GM19025 (cell line): ENCODE measurements around the gene INS.

ENCODE experiments used
- ATAC-seq: cut with Tn5 transposase; IDR thresholded peaks from one replicate; pipeline ENCODE4 v1.9.1; 2021; ENCODE audit warnings: mild to moderate bottlenecking, low read depth, moderate library complexity; ENCODE audit not compliant: unreplicated experiment

Gene INS

DNA sequence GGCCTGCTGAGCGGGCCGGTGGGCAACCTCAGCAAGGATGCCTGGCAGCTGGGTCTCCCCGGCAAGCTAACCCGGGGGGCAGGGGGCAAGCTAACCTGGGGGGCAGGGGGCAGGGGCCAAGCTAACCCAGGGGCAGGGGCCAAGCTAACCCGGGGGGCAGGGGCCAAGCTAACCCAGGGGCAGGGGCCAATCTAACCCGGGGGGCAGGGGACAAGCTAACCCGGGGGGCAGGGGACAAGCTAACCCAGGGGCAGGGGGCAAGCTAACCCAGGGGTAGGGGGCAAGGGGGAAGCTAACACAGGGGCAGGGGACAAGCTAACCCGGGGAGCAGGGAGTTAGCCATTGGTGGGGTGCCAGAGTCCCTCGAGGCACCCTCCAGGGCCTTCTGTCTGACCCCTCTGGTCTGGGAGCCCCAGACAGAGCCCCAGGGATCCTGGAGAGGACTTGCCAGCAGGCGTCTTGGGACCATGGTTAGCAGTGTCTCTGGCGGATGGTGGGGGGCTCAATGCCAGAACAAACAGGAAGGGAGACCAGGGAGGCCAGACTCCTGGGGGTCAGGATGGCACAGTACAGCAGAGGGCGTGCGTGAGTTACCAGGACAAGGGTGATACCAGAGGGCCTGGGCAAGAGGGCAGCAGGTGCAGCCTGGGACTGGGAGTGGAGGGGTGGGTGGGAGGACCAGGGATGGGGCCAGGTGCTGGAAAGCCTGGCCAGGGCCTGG, 37.9 kb downstream of the INS start:
- no peak for ATAC-seq

DNA sequence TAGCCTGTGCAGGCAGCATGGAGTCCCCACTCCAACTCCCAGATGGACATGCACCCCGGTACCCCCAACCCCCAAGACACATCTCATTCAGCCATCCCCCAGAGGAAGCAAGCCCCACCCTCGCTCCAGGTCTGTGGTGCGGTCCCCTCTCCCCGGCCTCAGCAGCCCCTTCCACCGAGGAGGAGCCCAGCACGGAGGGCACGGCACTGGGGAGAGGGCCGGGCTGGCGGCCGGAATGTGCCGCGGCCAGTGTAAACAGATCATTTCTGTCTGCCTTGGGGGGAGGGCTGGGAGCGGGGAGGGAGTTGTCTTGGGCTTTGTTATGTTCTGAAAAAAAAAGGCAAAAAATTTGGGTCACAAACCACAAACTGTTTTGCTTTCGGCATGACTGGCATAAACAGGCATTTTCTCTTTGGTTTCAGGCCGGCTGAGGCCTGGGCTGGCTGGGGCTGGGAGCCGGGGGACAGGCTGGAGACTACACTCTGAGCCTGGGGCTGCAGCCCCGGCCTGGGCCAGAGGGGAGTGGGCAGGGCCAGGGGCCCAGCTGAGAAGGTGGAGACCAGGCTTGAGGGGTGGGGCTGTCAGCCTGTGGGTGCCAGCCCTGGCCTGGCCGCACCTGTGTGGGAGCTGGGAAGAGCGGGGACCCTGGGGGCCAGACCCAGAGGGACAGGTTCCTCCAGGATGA, 38.6 kb downstream of the INS start:
- ATAC-seq, result no peak

GRCh38 chr11:2121227-2122130, 39.5 kb downstream of the INS start:
- ATAC-seq, result no peak

DNA sequence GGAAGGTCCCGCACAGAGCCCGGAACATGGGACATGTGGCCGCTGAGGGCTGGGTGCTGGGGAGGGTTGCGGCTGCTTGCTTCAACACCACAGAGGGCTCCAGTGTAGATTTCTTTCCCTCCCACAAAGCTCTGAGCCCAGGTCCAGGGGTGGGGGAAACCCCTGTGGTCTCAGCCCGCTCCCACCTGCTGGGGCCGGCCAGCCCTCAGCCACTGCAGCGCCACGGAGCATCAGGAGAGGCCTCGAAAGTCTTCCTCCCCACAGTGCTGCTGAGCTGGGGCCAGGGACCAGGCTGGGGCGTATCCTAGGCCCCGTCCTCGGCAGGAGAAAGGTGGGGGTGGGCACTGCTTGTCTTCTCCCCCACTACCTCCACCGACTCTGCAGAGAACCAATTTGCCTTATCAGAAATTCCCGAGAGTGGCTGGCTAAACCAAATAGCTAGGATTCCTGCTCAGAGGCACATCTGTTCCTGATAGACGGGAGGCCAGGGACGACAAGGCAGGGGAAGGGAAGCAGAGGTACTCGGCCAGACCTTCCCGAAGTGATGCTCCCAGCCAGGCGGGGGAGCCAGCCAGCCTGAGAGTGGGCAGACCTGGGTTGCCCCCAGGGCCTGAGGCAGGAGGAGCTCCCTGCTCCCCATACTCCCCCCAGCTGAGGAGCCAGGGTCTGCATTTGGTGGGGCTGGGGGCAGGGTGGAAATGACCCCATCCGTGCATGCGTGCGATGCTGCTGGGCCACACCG, 40.5 kb downstream of the INS start:
- no peak for ATAC-seq

DNA sequence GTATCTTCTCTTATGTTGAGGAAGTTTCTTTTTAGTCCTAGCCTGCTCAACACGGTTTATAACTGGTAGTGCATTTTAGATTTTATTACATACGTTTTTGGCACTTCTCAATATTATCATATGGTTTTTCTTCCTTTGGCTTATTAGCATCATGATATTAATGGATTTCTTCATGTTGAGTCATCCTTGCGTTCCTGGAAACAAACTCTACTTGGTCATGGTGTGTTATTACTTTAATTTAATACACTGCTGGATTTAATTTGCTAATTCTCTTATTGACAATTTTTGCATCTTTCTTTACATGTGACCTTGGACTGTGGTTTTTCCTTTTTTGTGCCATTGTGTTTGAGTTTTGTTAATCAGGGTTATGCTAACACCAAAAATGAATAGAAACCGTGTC, 42.3 kb downstream of the INS start:
- no peak for ATAC-seq

GRCh38 chr11:2116680-2117079, 44.3 kb downstream of the INS start:
- ATAC-seq, result no peak

DNA sequence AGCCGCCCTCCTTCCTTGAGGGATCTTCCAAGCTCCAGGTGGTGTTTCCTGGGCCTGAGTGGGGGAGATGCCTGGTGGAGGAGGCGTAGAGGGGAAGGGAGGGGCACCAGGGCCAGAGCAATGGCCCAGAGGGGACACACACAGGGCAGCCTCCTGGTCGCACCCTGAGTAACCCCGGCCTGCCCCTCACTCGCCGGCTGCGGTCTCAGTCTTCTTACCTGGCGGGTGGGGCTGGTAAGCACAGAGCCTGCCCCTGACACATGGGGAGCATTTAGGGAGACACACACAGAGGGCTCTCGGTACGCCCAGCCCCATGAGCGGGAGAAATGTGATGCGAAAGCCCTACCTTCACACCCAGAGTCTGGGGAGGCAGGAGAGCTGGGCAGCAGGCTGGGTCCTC, 45.7 kb downstream of the INS start:
- ATAC-seq, result no peak

DNA sequence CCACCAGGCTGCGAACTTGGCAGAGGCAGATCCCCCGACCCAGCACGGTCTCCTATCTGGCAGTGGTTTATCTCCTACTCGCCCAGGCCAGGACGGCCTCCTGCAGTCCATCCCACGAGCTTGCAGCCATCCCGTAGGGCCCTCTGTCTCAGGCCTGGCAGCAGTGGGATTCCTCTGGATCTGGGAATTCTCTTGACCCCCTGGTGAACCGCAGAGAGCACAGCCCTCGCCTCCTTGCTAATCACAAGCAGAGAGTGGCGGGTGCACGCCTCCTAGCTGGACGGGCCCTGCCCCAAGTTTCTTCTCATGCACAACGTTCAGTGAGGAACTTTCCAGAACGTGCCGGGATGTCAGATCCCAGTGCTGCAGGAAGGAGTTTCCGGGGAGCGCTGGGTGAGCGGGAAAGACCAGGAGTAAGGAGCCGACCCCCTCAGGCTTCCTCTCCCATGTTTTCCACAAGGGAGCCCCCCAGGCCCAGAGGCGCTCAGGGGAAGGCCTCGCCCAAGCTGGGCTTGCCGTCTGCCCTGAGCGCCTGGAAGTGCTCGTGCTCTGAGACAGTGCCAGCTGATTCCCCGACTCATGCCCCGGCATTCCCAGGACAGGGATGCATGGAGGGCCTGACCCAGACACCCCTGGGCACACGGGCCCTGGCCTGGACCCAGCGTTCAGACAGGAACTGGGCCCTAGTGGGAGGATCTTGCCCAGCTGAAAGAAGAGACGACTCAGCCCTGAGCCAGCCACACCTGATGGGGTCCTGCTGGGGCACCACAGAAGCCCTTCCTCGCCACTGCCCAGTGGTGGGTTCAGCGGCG, 46.4 kb downstream of the INS start:
- ATAC-seq, result no peak

- no peak for ATAC-seq
Observed at GRCh38 chr11:2113776-2114175, 47.2 kb downstream of the INS start.

GRCh38 chr11:2110521-2110920, 50.5 kb downstream of the INS start:
- no peak for ATAC-seq
